Chondrocyte (in vitro differentiated cells): ENCODE measurements around the gene PPP1R3A. TPM values are rescaled to one million over a fixed set of nuclear protein-coding genes. Genes with fewer than 3 reads are reported as not detected.

Source experiments
- DNase-seq: peaks from one replicate; pipeline ENCODE4 v3.0.0; 2021; ENCODE audit warnings: mixed read lengths, low spot score
- H3K27ac Mint-ChIP-seq: one replicate; pipeline ENCODE4 v1.8.0; 2021; ENCODE audit warnings: mild to moderate bottlenecking, moderate library complexity, mixed read lengths; ENCODE audit not compliant: unreplicated experiment
- H3K27me3 Mint-ChIP-seq: 2 replicates; pipeline ENCODE4 v1.8.0; 2021; ENCODE audit warnings: low read depth, mixed read lengths
- H3K36me3 Mint-ChIP-seq: 2 replicates; pipeline ENCODE4 v1.8.0; 2021; ENCODE audit warnings: low read depth, mixed read lengths
- H3K4me1 Mint-ChIP-seq: 2 replicates; pipeline ENCODE4 v1.8.0; 2021; ENCODE audit warnings: low read depth, mild to moderate bottlenecking, mixed read lengths
- H3K4me3 Mint-ChIP-seq: one replicate; pipeline ENCODE4 v1.8.0; 2021; ENCODE audit warnings: mild to moderate bottlenecking, moderate library complexity, mixed read lengths; ENCODE audit not compliant: unreplicated experiment
- H3K9me3 Mint-ChIP-seq: 2 replicates; pipeline ENCODE4 v1.8.0; 2021; ENCODE audit warnings: low read depth, mixed read lengths
- CTCF ChIP-seq: fragments of 200-600 bp; sonication (generic); IDR thresholded peaks from 2 replicates; pipeline ENCODE4 v1.5.0; 2021; ENCODE audit warnings: antibody characterized with exemption, mild to moderate bottlenecking, moderate library complexity
- total RNA-seq: library from RNA; stranded (reverse); gene quantifications from 3 replicates; pipeline ENCODE4 v1.2.1, GENCODE V29; 2021

The PPP1R3A gene
- total RNA-seq, 1 donor from 2014 or later: 0.45 TPM

GRCh38 chr7:113873554-113874151 is 45.2 kb downstream of the PPP1R3A start:
- DNase-seq: no peak
- no peak overlapping the region for H3K4me3 Mint-ChIP-seq
- H3K4me1 Mint-ChIP-seq: peaks cover 6% of the 10 kb centered on the region
- H3K9me3 Mint-ChIP-seq: peaks cover 3% of the 10 kb centered on the region
- H3K27me3 Mint-ChIP-seq: peaks cover 2% of the 10 kb centered on the region
- no peak overlapping the region for H3K27ac Mint-ChIP-seq
- H3K36me3 Mint-ChIP-seq: no peaks in the 10 kb centered on the region
- no peak for TF ChIP-seq CTCF

GRCh38 chr7:113872981-113873380 is 45.8 kb downstream of the PPP1R3A start:
- no peak for DNase-seq
- Mint-ChIP-seq H3K27me3 (peaks cover 2% of the 10 kb centered on the region), H3K36me3 (no peaks in the 10 kb centered on the region), H3K4me3 (no peak overlapping the region), H3K27ac (no peak overlapping the region), H3K4me1 (peaks cover 6% of the 10 kb centered on the region), H3K9me3 (peaks cover 3% of the 10 kb centered on the region)
- TF ChIP-seq CTCF: no peak

- TF ChIP-seq CTCF: no peak
- H3K27me3 Mint-ChIP-seq: no peaks in the 10 kb centered on the region
- peaks cover 3% of the 10 kb centered on the region for H3K9me3 Mint-ChIP-seq
- H3K4me1 Mint-ChIP-seq: no peaks in the 10 kb centered on the region
- no peak overlapping the region for H3K27ac Mint-ChIP-seq
- DNase-seq: no peak
- H3K36me3 Mint-ChIP-seq: no peaks in the 10 kb centered on the region
- no peak overlapping the region for H3K4me3 Mint-ChIP-seq
Observed at GRCh38 chr7:113867325-113867724, 51.5 kb downstream of the PPP1R3A start.

- peaks cover 12% of the 10 kb centered on the region for H3K4me1 Mint-ChIP-seq
- DNase-seq: no peak
- H3K27ac Mint-ChIP-seq: no peak overlapping the region
- peaks cover 31% of the 10 kb centered on the region for H3K9me3 Mint-ChIP-seq
- no peaks in the 10 kb centered on the region for H3K27me3 Mint-ChIP-seq
- no peak overlapping the region for H3K4me3 Mint-ChIP-seq
- TF ChIP-seq CTCF: no peak
- peaks cover 16% of the 10 kb centered on the region for H3K36me3 Mint-ChIP-seq
Observed at GRCh38 chr7:113856010-113856409, 62.8 kb downstream of the PPP1R3A start.

- Mint-ChIP-seq H3K36me3 (no peaks in the 10 kb centered on the region), H3K27ac (peak overlapping the region; percentile 47), H3K4me3 (no peak overlapping the region), H3K4me1 (peaks cover 25% of the 10 kb centered on the region), H3K27me3 (no peaks in the 10 kb centered on the region), H3K9me3 (no peaks in the 10 kb centered on the region)
- no peak for TF ChIP-seq CTCF
- no peak for DNase-seq
Observed at GRCh38 chr7:113840954-113841353, 77.9 kb downstream of the PPP1R3A start.
